ENCODE results near the gene POU2F1. TPM values are rescaled to one million over a fixed set of nuclear protein-coding genes. Genes with fewer than 3 reads are reported as not detected.

POU2F1 gene
- total RNA-seq, 1 experiment from 2014 or later, result 28.5 TPM

- no peak for TF ChIP-seq CTCF (conservative IDR thresholded peaks at IDR 0.05)
- no peak for TF ChIP-seq EZH2 (IDR thresholded peaks at IDR 0.05; ENCODE audit: low read depth)
- peak; percentile 11 to 55 for DNase-seq
- intact Hi-C loops (cut with micrococcal nuclease; ENCODE audit: unreplicated experiment), result no loop called here
- 0 out of 2 replicates have a peak, but pooled peaks cover 7% of the 10 kb centered on the region for H3K9me3 ChIP-seq (ENCODE audit: insufficient read depth, low read depth)
- peak overlapping the region; percentile 32; the same call in 1 of the 2 replicates for H3K4me3 ChIP-seq
- H3K27me3 ChIP-seq (ENCODE audit: insufficient read depth, low read depth), result no peaks in the 10 kb centered on the region
- peak overlapping the region; percentile 71 for H3K27ac ChIP-seq
- no peaks in the 10 kb centered on the region for H3K79me2 ChIP-seq (ENCODE audit: low read depth)
- H3K4me2 ChIP-seq, result peak overlapping the region; percentile 71
- peaks cover 80% of the 10 kb centered on the region for H3K4me1 ChIP-seq (replicated peaks; ENCODE audit: insufficient read depth)
- peak overlapping the region; percentile 54 for H2AFZ ChIP-seq
- ChIA-PET CTCF (interaction anchor here (0.6 to 0.9 kb wide), 3 partner anchors 11 to 97 kb away, joined by 10 to 34 read pairs (median 12); no protein-coding TSS in a partner anchor), POLR2A (ENCODE audit: unreplicated experiment) (interaction anchor here (0.5 to 1.1 kb wide), 4 partner anchors 11 to 380 kb away, joined by 4 to 13 read pairs (median 4); partner anchors contain the start of genes CREG1 and POU2F1)
- no peaks in the 10 kb centered on the region for H3K36me3 ChIP-seq (ENCODE audit: low read depth)
- no peaks in the 10 kb centered on the region for H4K20me1 ChIP-seq (ENCODE audit: insufficient read depth)
- no TSS peak for BruUV-seq (replicated peaks)
- no peaks in the 10 kb centered on the region for H3K9me2 ChIP-seq (ENCODE audit: insufficient read depth)
- H3F3A ChIP-seq (ENCODE audit: insufficient read depth, low read depth), result peaks cover 4% of the 10 kb centered on the region; the same call in 1 of the 2 replicates
These were observed 47.0 kb upstream of the POU2F1 start for GRCh38 chr1:167173516-167174184.

GRCh38 chr1:167175901-167176300 lies 44.8 kb upstream of the POU2F1 start:
- ChIA-PET CTCF (no interaction called here), POLR2A (ENCODE audit: unreplicated experiment) (no interaction called here)
- no TSS peak for BruUV-seq (replicated peaks)
- Histone ChIP-seq H2AFZ (peak overlapping the region; percentile 52; the same call in 1 of the 2 replicates), H3K4me1 (replicated peaks; ENCODE audit: insufficient read depth) (peaks cover 57% of the 10 kb centered on the region), H3K4me3 (no peak overlapping the region), H3K4me2 (peak overlapping the region; percentile 32; the same call in 1 of the 2 replicates), H3K27me3 (ENCODE audit: insufficient read depth, low read depth) (no peaks in the 10 kb centered on the region), H4K20me1 (ENCODE audit: insufficient read depth) (no peaks in the 10 kb centered on the region), H3K9me2 (ENCODE audit: insufficient read depth) (no peaks in the 10 kb centered on the region), H3K9me3 (ENCODE audit: insufficient read depth, low read depth) (0 out of 2 replicates have a peak, but pooled peaks cover 7% of the 10 kb centered on the region), H3K79me2 (ENCODE audit: low read depth) (no peaks in the 10 kb centered on the region), H3K36me3 (ENCODE audit: low read depth) (no peaks in the 10 kb centered on the region), H3F3A (ENCODE audit: insufficient read depth, low read depth) (peaks cover 4% of the 10 kb centered on the region; the same call in 1 of the 2 replicates), H3K27ac (peak overlapping the region; percentile 68)
- DNase-seq, result peak in 1 of 2 experiments; percentile 48
- no peak for TF ChIP-seq EZH2 (IDR thresholded peaks at IDR 0.05; ENCODE audit: low read depth)
- intact Hi-C loops (cut with micrococcal nuclease; ENCODE audit: unreplicated experiment), result no loop called here

- CTCF ChIA-PET, result no interaction called here
- Histone ChIP-seq H3K4me1 (replicated peaks; ENCODE audit: insufficient read depth) (peaks cover 28% of the 10 kb centered on the region), H3K4me3 (no peak overlapping the region), H4K20me1 (ENCODE audit: insufficient read depth) (no peaks in the 10 kb centered on the region), H3K27me3 (ENCODE audit: insufficient read depth, low read depth) (no peaks in the 10 kb centered on the region), H3F3A (ENCODE audit: insufficient read depth, low read depth) (no peaks in the 10 kb centered on the region; the same call in 1 of the 2 replicates), H3K9me2 (ENCODE audit: insufficient read depth) (no peaks in the 10 kb centered on the region), H3K9me3 (ENCODE audit: insufficient read depth, low read depth) (0 out of 2 replicates have a peak, but pooled peaks cover 7% of the 10 kb centered on the region), H3K79me2 (ENCODE audit: low read depth) (no peaks in the 10 kb centered on the region), H3K4me2 (no peak overlapping the region), H3K27ac (no peak overlapping the region), H3K36me3 (ENCODE audit: low read depth) (no peaks in the 10 kb centered on the region), H2AFZ (no peak overlapping the region)
- intact Hi-C loops (cut with micrococcal nuclease; ENCODE audit: unreplicated experiment), result no loop called here
- no TSS peak for BruUV-seq (replicated peaks)
- no peak for DNase-seq
- POLR2A ChIA-PET (ENCODE audit: unreplicated experiment), result no interaction called here
- no peak for TF ChIP-seq CTCF (conservative IDR thresholded peaks at IDR 0.05)
- TF ChIP-seq EZH2 (IDR thresholded peaks at IDR 0.05; ENCODE audit: low read depth), result no peak
These were observed 41.9 kb upstream of the POU2F1 start for GRCh38 chr1:167178831-167179230.
